Karpas-422 (cell line): ENCODE measurements around the gene EML1. TPM values are rescaled to one million over a fixed set of nuclear protein-coding genes. Genes with fewer than 3 reads are reported as not detected.

ENCODE experiments used
- small RNA-seq: library from RNA; depleted of rRNA; stranded (forward); fragments of <200 nt; gene quantifications from one replicate; pipeline ENCODE3, GENCODE V24; 2014
- total RNA-seq: library from RNA; depleted of rRNA; stranded (reverse); fragments of >200 nt; shearing (Covaris generic); gene quantifications from 2 replicates; pipeline ENCODE4 v1.2.3, GENCODE V29; 2014; ENCODE audit warnings: low replicate concordance; rRNA removed

Gene EML1
- total RNA-seq, 1 experiment from 2014 or later, result not detected

Small RNA genes within 50 kb of the gene (small RNA-seq; reads per million reads assigned to genes)
- not detected for gene RNU1-47P

Other genes starting within 250 kb of the EML1 start
- 18.3 and 25.6 TPM in 2 replicates for gene CCDC85C, start 189.2 kb upstream of the EML1 start, total RNA-seq
- gene HHIPL1, start 148.3 kb upstream of the EML1 start, total RNA-seq, result 0.07 TPM in 1 of 2 replicates, not detected in the other
- 0.52 and 1.3 TPM in 2 replicates for gene CYP46A1, start 109.1 kb upstream of the EML1 start, total RNA-seq